Activated T-cell treated with anti-CD3 and anti-CD28 coated beads for 1 hour (primary cell): ENCODE data around the gene TSTD2.

ENCODE experiments used
- DNase-seq: peaks from one replicate; pipeline ENCODE4 v3.0.0-alpha.2; 2020; ENCODE audit warnings: low read depth

TSTD2 gene

GRCh38 chr9:97562542-97562941 is 70.6 kb downstream of the TSTD2 start:
- no peak for DNase-seq

DNA sequence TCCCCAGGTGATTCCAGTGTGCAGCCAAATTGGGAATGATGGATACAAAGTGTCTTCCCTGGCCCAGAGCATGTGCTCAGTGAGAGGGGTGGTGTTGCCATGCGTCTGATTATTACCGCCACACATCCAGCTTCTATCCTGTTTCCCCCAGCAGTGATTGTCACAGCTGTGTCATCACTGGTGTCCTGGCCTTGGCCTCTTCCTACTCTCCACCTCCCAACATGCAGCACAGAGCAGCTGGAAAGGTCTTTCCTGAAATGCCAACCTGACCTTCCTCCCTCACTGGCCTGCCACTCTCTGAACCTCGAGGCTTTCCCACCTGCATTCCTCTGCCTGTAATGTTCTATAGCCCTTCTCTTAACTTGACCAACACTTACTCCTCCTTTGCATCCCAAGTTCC is 71.7 kb downstream of the TSTD2 start:
- no peak for DNase-seq

DNA sequence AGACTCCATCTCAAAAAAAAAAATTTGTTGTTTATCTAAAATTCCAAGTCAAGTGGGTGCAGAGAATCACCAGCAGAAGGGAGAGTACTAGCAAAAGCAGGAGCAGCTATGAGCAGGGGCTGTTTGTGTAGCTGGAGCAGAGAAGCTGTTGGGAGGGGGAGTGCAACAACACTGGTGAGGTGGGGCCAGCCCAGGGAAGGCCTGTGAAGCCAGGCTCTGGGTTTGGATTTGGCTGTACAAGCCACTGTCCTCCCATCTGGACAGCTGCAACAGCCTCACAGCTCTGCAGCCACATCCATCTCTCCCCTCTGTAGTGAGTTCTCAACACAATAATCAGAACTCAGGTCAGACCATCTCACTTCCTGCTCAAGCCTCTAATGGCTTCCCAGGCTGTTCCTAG is 72.3 kb downstream of the TSTD2 start:
- DNase-seq, result no peak

DNA sequence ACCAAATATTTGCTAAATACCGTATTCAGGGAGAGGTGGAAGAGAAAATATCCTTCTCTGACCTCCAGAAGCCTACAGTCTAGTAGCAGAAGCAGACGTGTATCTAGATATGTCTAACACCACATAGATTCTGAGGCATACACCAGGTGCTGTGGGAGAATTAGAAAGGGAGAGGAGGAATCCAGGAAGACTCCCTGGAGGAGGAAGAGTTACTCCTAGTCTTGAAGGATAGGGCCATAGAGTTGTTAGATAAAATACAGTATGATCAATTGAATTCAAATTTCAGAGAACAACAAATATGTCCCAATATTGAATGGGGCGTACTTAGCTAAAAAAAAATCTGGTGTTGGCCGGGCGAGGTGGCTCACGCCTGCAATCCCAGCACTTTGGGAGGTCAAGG is 73.0 kb downstream of the TSTD2 start:
- DNase-seq, result no peak

GRCh38 chr9:97559111-97559514 is 74.1 kb downstream of the TSTD2 start:
- DNase-seq, result no peak

- no peak for DNase-seq
Measured at GRCh38 chr9:97558701-97559101, 74.5 kb downstream of the TSTD2 start.

GRCh38 chr9:97557606-97558095 is 75.5 kb downstream of the TSTD2 start:
- no peak for DNase-seq

DNA sequence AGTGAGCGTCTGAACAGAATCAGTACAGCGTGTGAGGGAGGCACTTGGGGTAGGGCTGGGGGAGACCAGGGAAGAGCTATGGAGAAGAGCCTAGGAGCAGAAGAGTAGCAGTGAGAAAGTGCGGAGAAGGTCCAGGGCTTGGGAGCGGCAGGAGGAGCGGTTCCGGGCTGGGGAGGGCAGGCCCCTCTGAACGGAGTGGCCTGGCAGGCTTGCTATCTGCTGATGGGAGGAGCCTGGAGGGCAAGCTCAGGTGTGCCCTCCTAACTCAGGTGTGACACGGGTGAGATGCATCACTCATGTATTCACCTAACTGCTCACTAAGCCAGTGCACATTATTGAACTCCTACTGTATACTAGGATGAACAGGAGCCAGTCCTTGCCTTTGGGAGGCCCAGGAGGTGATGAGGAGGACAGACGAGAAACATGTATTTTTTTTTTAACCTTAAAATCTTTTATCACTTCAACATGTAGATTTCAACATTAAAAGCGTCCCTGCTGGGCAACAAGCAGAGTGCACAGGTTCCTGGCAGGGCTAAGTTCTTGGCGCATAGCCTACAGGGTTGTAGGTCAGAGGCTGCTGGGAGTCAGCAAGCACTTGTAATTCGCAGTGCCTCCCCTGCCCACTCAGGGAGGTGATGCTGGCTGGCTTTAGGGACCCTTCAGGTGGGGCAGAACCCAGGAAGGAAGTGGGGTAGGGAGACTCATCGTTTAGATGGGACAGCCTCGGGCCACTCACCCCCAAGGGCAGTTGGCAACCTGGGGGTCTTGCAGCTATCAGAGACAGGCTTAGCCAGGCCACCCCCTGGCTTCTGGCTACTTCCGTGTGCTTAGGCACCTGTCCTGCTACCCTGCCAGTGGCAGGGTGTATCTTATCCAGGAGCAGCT is 76.2 kb downstream of the TSTD2 start:
- no peak for DNase-seq

- no peak for DNase-seq
Measured at GRCh38 chr9:97556036-97556720, 77.0 kb downstream of the TSTD2 start.

- DNase-seq, result no peak
Measured at GRCh38 chr9:97555164-97555563, 78.0 kb downstream of the TSTD2 start.

GRCh38 chr9:97554566-97555075 is 78.5 kb downstream of the TSTD2 start:
- DNase-seq, result no peak

GRCh38 chr9:97553841-97554240 is 79.3 kb downstream of the TSTD2 start:
- DNase-seq, result no peak

- DNase-seq, result no peak
Measured at GRCh38 chr9:97553141-97553540, 80.0 kb downstream of the TSTD2 start.

DNA sequence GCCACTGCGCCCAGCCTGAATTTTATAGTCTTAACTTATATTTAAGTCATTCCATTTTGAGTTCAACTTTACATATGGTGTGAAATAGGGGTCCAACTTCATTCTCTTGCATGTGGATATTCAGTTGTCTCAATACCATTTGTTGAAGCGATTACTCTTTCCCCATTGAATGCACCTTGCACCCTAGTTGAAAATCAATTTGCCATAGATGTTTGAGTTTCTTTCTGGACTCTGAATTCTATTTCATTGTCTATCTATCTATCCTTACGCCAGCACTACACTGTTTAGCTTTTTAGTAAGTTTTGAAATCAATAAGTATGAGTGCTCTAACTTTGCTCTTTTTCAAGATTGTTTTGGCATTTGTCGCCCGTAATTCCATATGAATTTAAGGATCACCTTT is 81.9 kb downstream of the TSTD2 start:
- no peak for DNase-seq

DNA sequence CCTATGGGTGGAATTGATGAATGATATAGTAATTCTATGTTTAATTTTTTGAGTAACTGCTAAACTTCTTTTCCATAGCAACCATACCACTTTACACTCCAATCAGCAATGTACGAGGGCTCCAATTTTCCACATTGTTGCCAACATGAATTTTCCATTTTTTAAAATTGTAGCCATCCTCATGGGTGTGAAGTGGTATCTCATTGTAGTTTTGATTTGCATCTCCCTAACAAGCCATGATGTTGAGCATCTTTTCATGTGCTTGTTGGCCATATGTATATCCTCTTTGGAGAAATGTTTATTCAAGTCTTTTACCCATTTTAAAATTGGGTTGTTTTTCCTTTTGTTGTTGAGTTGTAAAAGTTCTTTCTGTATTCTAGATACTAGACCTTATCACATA is 82.8 kb downstream of the TSTD2 start:
- no peak for DNase-seq
